ENCODE results near the gene CASR.
"Not testable (repeated sequence)": the region's sequence is repeated elsewhere in the genome, so short reads cannot be mapped to it uniquely, and the experiment has no call there.

DNA sequence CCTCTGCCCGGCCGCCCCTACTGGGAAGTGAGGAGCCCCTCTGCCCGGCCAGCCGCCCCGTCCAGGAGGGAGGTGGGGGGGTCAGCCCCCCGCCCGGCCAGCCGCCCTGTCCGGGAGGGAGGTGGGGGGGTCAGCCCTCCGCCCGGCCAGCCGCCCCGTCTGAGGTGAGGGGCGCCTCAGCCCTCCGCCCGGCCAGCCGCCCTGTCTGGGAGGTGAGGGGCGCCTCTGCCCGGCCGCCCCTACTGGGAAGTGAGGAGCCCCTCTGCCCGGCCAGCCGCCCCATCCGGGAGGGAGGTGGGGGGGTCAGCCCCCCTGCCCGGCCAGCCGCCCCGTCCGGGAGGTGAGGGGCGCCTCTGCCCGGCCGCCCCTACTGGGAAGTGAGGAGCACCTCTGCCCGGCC, 18.5 kb upstream of the CASR start:
- TF ChIP-seq, protein P1, sequence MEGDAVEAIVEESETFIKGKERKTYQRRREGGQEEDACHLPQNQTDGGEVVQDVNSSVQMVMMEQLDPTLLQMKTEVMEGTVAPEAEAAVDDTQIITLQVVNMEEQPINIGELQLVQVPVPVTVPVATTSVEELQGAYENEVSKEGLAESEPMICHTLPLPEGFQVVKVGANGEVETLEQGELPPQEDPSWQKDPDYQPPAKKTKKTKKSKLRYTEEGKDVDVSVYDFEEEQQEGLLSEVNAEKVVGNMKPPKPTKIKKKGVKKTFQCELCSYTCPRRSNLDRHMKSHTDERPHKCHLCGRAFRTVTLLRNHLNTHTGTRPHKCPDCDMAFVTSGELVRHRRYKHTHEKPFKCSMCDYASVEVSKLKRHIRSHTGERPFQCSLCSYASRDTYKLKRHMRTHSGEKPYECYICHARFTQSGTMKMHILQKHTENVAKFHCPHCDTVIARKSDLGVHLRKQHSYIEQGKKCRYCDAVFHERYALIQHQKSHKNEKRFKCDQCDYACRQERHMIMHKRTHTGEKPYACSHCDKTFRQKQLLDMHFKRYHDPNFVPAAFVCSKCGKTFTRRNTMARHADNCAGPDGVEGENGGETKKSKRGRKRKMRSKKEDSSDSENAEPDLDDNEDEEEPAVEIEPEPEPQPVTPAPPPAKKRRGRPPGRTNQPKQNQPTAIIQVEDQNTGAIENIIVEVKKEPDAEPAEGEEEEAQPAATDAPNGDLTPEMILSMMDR (IDR thresholded peaks at IDR 0.05; ENCODE audit: insufficient read depth, low read length, poor library complexity, severe bottlenecking) = not testable (repeated sequence)
- TF ChIP-seq EZH2phosphoT487 (conservative IDR thresholded peaks at IDR 0.05; ENCODE audit: low read length) = not testable (repeated sequence)

Measured in SU-DHL-6 (cell line).